ENCODE measurements around the gene ATP4A. TPM values are rescaled to one million over a fixed set of nuclear protein-coding genes. Genes with fewer than 3 reads are reported as not detected.
A peak's percentile ranks its signal among the peaks of the same experiment; 100 is the strongest.
"Not testable (repeated sequence)": the region's sequence is repeated elsewhere in the genome, so short reads cannot be mapped to it uniquely, and the experiment has no call there.

ATP4A gene
- total and polyA plus RNA-seq, 9 of the 15 experiments (the other 6 are each of a cell fraction or from before 2014, with no cell fraction given): 0.15 TPM; not detected in 8

DNA sequence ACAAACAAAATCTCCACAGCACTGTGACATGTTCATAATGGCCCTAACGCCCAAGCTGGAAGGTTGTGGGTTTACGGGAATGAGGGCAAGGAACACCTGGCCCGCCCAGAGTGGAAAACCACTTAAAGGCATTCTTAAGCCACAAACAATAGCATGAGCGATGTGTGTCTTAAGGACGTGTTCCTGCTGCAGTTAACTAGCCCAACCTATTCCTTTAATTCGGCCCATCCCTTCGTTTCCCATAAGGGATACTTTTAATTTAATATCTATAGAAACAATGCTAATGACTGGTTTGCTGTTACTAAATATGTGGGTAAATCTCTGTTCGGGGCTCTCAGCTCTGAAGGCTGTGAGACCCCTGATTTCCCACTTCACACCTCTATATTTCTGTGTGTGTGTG lies 43.7 kb upstream of the ATP4A start:
- H3K4me2 ChIP-seq (ENCODE audit: insufficient read depth, low read length); in situ Hi-C loops (cut with MboI); H3K9ac ChIP-seq (ENCODE audit: insufficient read depth in 1 of 2, low read depth in 2 of 2, low read length in 2 of 2); H2AFZ ChIP-seq (ENCODE audit: low read depth, low read length); intact Hi-C loops (cut with micrococcal nuclease); H3K9me1 ChIP-seq (ENCODE audit: control insufficient read depth, insufficient read depth, low read length); H3K9me3 ChIP-seq (replicated peaks; ENCODE audit: control insufficient read depth, insufficient read depth, low read depth, low read length); H3K4me3 ChIP-seq; CTCF ChIA-PET (ENCODE audit: low intra/inter-chr PET ratio); H3K36me3 ChIP-seq (ENCODE audit: control insufficient read depth, insufficient read depth, low read length); DNase-seq (ENCODE audit: extremely low read depth in 1 of 4, low spot score in 3 of 4); ATAC-seq; BruUV-seq (replicated peaks); H3K79me2 ChIP-seq (ENCODE audit: control insufficient read depth, insufficient read depth, low read length); H4K20me1 ChIP-seq (replicated peaks; ENCODE audit: control insufficient read depth, insufficient read depth, low read length); FAIRE-seq; H3K4me1 ChIP-seq (replicated peaks in 1 of 2; ENCODE audit: control insufficient read depth in 2 of 2, insufficient read depth in 2 of 2, low read length in 2 of 2); POLR2A ChIA-PET; H3K27ac ChIP-seq (ENCODE audit: extremely low read depth, low read depth, low read length): not testable (repeated sequence)
- peak; percentile 86 for TF ChIP-seq TRIM28 (IDR thresholded peaks at IDR 0.05)
- TF ChIP-seq TRIM24 (IDR thresholded peaks at IDR 0.05): peak in 1 of 2 experiments; percentile 24; a peak in 1 of 4 replicates
- TF ChIP-seq CBX5 (IDR thresholded peaks at IDR 0.05; ENCODE audit: borderline replicate concordance, low read depth): peak; percentile 86
- H3K27me3 ChIP-seq (ENCODE audit: control insufficient read depth in 2 of 2, insufficient read depth in 2 of 2, low read length in 2 of 2): peaks cover 3 to 10% of the 10 kb centered on the region in 2 experiments; a peak in 4 of 5 replicates
- WGBS (ENCODE audit: insufficient coverage, low coverage, missing lambda C conversion rate): 3% methylated on average over 8 of the region's 8 CpGs

DNA sequence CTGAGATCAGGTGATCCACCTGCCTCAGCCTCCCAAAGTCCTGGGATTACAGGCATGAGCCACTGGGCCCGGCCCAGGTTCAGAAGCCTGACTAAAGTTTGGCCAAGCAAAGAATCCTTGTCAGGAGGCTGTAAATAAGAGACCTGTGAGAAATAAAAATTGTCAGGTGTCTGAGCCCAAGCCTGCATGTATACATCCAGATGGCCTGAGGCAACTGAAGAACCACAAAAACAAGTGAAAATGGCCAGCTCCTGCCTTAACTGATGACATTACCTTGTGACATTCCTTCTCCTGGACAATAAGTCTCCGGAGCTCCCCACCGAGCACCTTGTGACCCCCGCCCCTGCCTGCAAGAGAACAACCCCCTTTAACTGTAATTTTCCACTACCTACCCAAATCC lies 41.0 kb upstream of the ATP4A start:
- H3K4me1 ChIP-seq (replicated peaks in 1 of 2; ENCODE audit: control insufficient read depth in 2 of 2, insufficient read depth in 2 of 2, low read length in 2 of 2); FAIRE-seq; DNase-seq (ENCODE audit: extremely low read depth in 1 of 4, low spot score in 3 of 4); CTCF ChIA-PET (ENCODE audit: low intra/inter-chr PET ratio); H3K9me3 ChIP-seq (replicated peaks; ENCODE audit: control insufficient read depth, insufficient read depth, low read depth, low read length); H3K79me2 ChIP-seq (ENCODE audit: control insufficient read depth, insufficient read depth, low read length); intact Hi-C loops (cut with micrococcal nuclease); H3K27ac ChIP-seq (ENCODE audit: extremely low read depth, low read depth, low read length); H3K4me2 ChIP-seq (ENCODE audit: insufficient read depth, low read length); H3K4me3 ChIP-seq; H3K9ac ChIP-seq (ENCODE audit: insufficient read depth in 1 of 2, low read depth in 2 of 2, low read length in 2 of 2); ATAC-seq; H4K20me1 ChIP-seq (replicated peaks; ENCODE audit: control insufficient read depth, insufficient read depth, low read length); H3K9me1 ChIP-seq (ENCODE audit: control insufficient read depth, insufficient read depth, low read length); H3K36me3 ChIP-seq (ENCODE audit: control insufficient read depth, insufficient read depth, low read length); BruUV-seq (replicated peaks); in situ Hi-C loops (cut with MboI): not testable (repeated sequence)
- H2AFZ ChIP-seq (ENCODE audit: low read depth, low read length): peak overlapping the region; percentile 56; the same call in 1 of the 2 replicates
- POLR2A ChIA-PET: interaction anchor here (0.6 kb wide), 1 partner anchor 32 kb away, joined by 3 read pairs; no protein-coding TSS in a partner anchor
- WGBS (ENCODE audit: insufficient coverage, low coverage, missing lambda C conversion rate): 25% methylated on average over 4 of the region's 4 CpGs
- H3K27me3 ChIP-seq (ENCODE audit: control insufficient read depth in 2 of 2, insufficient read depth in 2 of 2, low read length in 2 of 2): peaks cover 12 to 22% of the 10 kb centered on the region in 2 experiments

All from K562 (cell line).